Stimulated activated CD4-positive, alpha-beta T cell treated with anti-CD3 and anti-CD28 coated beads, Interleukin-2, amount 100 ng/mL, for 4 hours (primary cell): Measurements from ENCODE around the gene CCR5AS.

Experiments
- DNase-seq: peaks from one replicate; pipeline ENCODE4 v3.0.0-alpha.2; 2020; ENCODE audit warnings: low read depth

Gene CCR5AS

DNA sequence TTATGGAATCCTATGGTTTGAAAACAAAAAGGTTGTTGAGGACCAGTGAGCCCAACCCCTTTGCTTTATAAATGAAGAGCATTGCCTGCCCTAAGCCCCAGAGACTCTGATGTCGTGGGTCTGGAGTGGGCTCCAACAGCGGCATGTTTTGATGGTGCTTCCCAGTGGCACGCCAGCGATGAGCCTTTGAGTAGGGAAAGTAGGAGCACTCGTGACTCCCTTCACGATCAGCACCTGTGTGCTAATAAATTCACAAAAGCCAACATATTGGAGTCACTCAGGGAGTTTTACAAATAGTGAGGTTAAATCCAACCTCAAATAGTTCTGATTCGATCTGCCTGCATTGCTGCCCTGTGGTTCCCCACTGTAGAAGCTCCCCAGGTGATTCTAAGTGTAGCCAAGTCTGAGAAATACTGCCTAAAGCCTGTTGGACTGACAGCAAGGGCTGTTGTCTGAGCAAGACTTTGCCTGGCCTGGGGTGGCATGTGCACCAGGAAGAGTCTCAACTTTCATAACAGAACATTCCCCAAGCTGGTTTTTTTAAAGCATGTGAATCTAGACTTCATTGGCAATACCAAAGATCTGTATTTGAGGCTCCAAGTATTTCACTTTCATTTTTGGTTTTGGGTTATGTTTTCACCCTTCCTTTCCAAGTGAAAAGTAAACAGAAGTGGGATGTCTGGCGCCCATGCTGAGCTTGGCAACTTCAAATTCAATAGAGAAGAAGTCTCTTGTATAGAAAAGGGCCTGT, 26.2 kb downstream of the CCR5AS start:
- DNase-seq: no peak

- DNase-seq: peak; percentile 29
Measured at GRCh38 chr3:46378426-46378942, 28.4 kb downstream of the CCR5AS start.

- no peak for DNase-seq
Measured at GRCh38 chr3:46375814-46376213, 31.1 kb downstream of the CCR5AS start.

- no peak for DNase-seq
Measured at GRCh38 chr3:46375218-46375617, 31.6 kb downstream of the CCR5AS start.

- DNase-seq: no peak
Measured at GRCh38 chr3:46374755-46375154, 32.1 kb downstream of the CCR5AS start.

DNA sequence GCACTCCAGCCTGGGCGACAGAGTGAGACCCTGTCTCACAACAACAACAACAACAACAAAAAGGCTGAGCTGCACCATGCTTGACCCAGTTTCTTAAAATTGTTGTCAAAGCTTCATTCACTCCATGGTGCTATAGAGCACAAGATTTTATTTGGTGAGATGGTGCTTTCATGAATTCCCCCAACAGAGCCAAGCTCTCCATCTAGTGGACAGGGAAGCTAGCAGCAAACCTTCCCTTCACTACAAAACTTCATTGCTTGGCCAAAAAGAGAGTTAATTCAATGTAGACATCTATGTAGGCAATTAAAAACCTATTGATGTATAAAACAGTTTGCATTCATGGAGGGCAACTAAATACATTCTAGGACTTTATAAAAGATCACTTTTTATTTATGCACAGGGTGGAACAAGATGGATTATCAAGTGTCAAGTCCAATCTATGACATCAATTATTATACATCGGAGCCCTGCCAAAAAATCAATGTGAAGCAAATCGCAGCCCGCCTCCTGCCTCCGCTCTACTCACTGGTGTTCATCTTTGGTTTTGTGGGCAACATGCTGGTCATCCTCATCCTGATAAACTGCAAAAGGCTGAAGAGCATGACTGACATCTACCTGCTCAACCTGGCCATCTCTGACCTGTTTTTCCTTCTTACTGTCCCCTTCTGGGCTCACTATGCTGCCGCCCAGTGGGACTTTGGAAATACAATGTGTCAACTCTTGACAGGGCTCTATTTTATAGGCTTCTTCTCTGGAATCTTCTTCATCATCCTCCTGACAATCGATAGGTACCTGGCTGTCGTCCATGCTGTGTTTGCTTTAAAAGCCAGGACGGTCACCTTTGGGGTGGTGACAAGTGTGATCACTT, 34.1 kb downstream of the CCR5AS start:
- DNase-seq: no peak

- no peak for DNase-seq
Measured at GRCh38 chr3:46371519-46372340, 35.1 kb downstream of the CCR5AS start.

GRCh38 chr3:46370839-46371518, 35.9 kb downstream of the CCR5AS start, which contains the start of gene CCR5:
TSS of gene CCR5 (plus strand) at chr3:46370946. CDS start at chr3:46372903, 1,957 bp downstream.
- DNase-seq: no peak

DNA sequence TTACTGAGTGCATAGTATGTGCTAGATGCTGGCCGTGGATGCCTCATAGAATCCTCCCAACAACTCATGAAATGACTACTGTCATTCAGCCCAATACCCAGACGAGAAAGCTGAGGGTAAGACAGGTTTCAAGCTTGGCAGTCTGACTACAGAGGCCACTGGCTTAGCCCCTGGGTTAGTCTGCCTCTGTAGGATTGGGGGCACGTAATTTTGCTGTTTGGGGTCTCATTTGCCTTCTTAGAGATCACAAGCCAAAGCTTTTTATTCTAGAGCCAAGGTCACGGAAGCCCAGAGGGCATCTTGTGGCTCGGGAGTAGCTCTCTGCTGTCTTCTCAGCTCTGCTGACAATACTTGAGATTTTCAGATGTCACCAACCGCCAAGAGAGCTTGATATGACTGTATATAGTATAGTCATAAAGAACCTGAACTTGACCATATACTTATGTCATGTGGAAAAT, 37.2 kb downstream of the CCR5AS start:
- DNase-seq: no peak

- DNase-seq: no peak
Measured at GRCh38 chr3:46369151-46369550, 37.7 kb downstream of the CCR5AS start.

DNA sequence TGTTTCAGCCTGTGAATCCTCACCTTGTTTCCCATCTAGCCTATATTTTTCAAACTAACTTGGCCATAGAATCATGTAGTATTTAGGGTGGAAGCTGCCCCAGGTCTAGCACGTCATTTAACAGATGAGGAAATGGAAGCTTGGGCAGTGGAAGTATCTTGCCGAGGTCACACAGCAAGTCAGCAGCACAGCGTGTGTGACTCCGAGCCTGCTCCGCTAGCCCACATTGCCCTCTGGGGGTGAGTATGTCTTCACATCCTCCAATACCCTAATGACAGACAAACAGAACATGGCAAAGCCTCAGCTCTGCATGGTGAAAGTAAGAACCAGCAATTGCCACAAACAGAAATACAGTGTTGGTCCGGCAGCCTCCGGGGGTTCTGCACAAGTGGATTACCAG, 38.3 kb downstream of the CCR5AS start:
- peak; percentile 24 for DNase-seq

- DNase-seq: no peak
Measured at GRCh38 chr3:46367811-46368210, 39.1 kb downstream of the CCR5AS start.

DNA sequence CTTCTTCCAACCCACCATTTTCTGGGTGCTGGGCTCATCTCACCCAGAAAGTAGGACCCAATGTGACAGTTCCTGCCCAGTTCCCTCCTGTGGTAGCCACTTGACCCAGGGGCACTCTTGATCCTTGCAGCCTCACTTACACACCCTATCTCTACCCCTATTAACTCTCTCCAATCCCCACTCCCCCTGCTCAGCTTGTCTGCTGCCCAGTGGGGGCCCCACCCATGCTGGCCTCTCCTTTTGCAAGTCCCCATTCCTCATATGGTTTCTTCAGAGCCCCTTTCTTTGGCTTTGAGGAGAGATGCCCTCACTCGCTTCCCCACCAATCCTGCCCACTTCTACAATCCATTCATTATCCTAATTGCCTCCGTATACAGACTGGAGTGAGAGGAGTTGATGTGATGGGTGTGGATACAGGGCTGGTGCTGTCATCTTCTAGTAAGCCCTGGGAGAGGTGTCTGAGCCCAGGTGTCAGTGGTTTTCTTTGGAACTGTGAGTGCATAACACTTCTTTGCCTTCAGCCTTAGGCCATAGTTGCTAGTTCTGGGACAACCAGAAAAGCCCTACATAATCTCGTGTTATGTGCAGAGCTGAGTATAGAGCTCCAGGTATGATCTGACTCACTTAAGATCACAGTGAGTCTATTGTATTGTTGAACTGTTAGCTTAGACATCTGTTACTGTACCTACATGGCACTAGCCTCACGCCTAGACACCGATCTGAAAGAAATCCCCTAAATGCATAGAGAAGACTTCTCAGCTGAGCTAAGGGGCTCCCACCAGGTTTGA, 40.9 kb downstream of the CCR5AS start:
- no peak for DNase-seq

DNA sequence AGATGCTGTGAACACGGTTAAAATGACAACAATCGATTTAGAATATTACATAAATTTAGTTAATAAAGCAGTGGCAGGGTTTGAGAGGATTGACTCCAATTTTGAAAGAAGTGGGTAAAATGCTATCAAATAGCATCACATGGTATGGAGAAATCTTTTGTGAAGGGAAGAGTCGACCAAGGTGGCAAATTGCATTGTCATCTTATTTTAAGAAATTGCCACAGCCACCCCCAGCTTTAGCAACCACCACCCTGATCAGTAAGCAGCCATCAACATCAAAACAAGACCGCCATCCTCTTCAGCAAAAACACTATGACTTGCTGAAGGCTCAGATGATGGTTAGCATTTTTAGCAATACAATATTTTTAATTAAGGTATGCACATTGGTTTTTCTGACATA, 41.8 kb downstream of the CCR5AS start:
- DNase-seq: no peak

- no peak for DNase-seq
Measured at GRCh38 chr3:46361408-46362283, 45.2 kb downstream of the CCR5AS start.

GRCh38 chr3:46360907-46361306, 46.0 kb downstream of the CCR5AS start:
- no peak for DNase-seq

DNA sequence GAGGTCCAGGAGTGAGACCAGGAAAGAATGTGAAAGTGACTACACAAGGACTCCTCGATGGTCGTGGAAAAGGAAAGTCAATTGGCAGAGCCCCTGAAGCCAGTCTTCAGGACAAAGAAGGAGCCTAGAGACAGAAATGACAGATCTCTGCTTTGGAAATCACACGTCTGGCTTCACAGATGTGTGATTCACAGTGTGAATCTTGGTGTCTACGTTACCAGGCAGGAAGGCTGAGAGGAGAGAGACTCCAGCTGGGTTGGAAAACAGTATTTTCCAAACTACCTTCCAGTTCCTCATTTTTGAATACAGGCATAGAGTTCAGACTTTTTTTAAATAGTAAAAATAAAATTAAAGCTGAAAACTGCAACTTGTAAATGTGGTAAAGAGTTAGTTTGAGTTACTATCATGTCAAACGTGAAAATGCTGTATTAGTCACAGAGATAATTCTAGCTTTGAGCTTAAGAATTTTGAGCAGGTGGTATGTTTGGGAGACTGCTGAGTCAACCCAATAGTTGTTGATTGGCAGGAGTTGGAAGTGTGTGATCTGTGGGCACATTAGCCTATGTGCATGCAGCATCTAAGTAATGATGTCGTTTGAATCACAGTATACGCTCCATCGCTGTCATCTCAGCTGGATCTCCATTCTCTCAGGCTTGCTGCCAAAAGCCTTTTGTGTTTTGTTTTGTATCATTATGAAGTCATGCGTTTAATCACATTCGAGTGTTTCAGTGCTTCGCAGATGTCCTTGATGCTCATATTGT, 47.0 kb downstream of the CCR5AS start:
- no peak for DNase-seq

- DNase-seq: no peak
Measured at GRCh38 chr3:46358466-46358865, 48.4 kb downstream of the CCR5AS start.

GRCh38 chr3:46356909-46357308, 50.0 kb downstream of the CCR5AS start:
- DNase-seq: no peak
